ENCODE data around the gene ANXA5. TPM values are rescaled to one million over a fixed set of nuclear protein-coding genes. Genes with fewer than 3 reads are reported as not detected.
A peak's percentile ranks its signal among the peaks of the same experiment; 100 is the strongest.

ANXA5 gene
- 481 and 602 TPM in 2 replicates for total RNA-seq
- 1,748 and 2,025 TPM in 2 replicates for polyA plus RNA-seq
- polyA plus RNA-seq (2012) = 1,175 and 1,208 TPM in 2 replicates
- polyA minus RNA-seq (ENCODE audit: low replicate concordance) = 140 and 187 TPM in 2 replicates

GRCh38 chr4:121696581-121697461, at the start of gene ANXA5:
Gene ANXA5 (minus strand): TSS chr4:121696980. CDS start chr4:121696589, 391 bp downstream.
- H3K4me3 ChIP-seq (replicated peaks in 1 of 4; ENCODE audit: control extremely low read depth in 1 of 4, insufficient read depth in 1 of 4, low read depth in 3 of 4, low read length in 4 of 4) = peak within 1 kb of the TSS; percentile 83 to 96 (median 92)
- H3K79me2 ChIP-seq (ENCODE audit: control insufficient read depth, insufficient read depth, low read length) = peaks cover 46% of the 10 kb centered on the region
- peak within 1 kb of the TSS; percentile 99 for H3K9ac ChIP-seq (ENCODE audit: insufficient read depth, low read length)
- peaks cover 3% of the 10 kb centered on the region for H4K20me1 ChIP-seq (ENCODE audit: control insufficient read depth, extremely low read depth, insufficient read depth, low read length)
- H3K27me3 ChIP-seq (ENCODE audit: control insufficient read depth, insufficient read depth, low read length) = no peaks in the 10 kb centered on the region
- no peaks in the 10 kb centered on the region for H3K4me1 ChIP-seq (ENCODE audit: control insufficient read depth, extremely low read depth, insufficient read depth, low read length)
- TF ChIP-seq EZH2 (IDR thresholded peaks at IDR 0.05; ENCODE audit: low read length, missing control alignments) (no peak), CTCF (conservative IDR thresholded peaks at IDR 0.05 in 1 of 2, IDR thresholded peaks at IDR 0.05 in 1 of 2; ENCODE audit: low read depth in 1 of 2, low read length in 2 of 2) (peak; percentile 24 to 40)
- H3K9me3 ChIP-seq (ENCODE audit: control insufficient read depth, insufficient read depth, low read depth, low read length) = no peaks in the 10 kb centered on the region
- DNase-seq (ENCODE audit: low read depth in 2 of 2) = peak; percentile 87 to 88
- H3K4me2 ChIP-seq (ENCODE audit: extremely low read depth, insufficient read depth, low read length) = peak within 1 kb of the TSS; percentile 91
- no peaks in the 10 kb centered on the region for H3K36me3 ChIP-seq (ENCODE audit: control insufficient read depth, insufficient read depth, low read length)
- H2AFZ ChIP-seq (ENCODE audit: low read length) = peak within 1 kb of the TSS; percentile 28
- H3K27ac ChIP-seq (ENCODE audit: insufficient read depth, low read length) = peak within 1 kb of the TSS; percentile 100

GRCh38 chr4:121742794-121743193, 46.0 kb upstream of the ANXA5 start:
- no peak overlapping the region for H2AFZ ChIP-seq (ENCODE audit: low read length)
- no peaks in the 10 kb centered on the region for H3K36me3 ChIP-seq (ENCODE audit: control insufficient read depth, insufficient read depth, low read length)
- DNase-seq (ENCODE audit: low read depth in 2 of 2) = no peak
- no peaks in the 10 kb centered on the region for H3K27me3 ChIP-seq (ENCODE audit: control insufficient read depth, insufficient read depth, low read length)
- no peaks in the 10 kb centered on the region for H3K9me3 ChIP-seq (ENCODE audit: control insufficient read depth, insufficient read depth, low read depth, low read length)
- H3K79me2 ChIP-seq (ENCODE audit: control insufficient read depth, insufficient read depth, low read length) = no peaks in the 10 kb centered on the region
- no peak for TF ChIP-seq EZH2 (IDR thresholded peaks at IDR 0.05; ENCODE audit: low read length, missing control alignments)
- TF ChIP-seq CTCF (conservative IDR thresholded peaks at IDR 0.05 in 1 of 2, IDR thresholded peaks at IDR 0.05 in 1 of 2; ENCODE audit: low read depth in 1 of 2, low read length in 2 of 2) = no peak
- no peak overlapping the region for H3K27ac ChIP-seq (ENCODE audit: insufficient read depth, low read length)
- no peaks in the 10 kb centered on the region for H4K20me1 ChIP-seq (ENCODE audit: control insufficient read depth, extremely low read depth, insufficient read depth, low read length)
- no peaks in the 10 kb centered on the region for H3K4me1 ChIP-seq (ENCODE audit: control insufficient read depth, extremely low read depth, insufficient read depth, low read length)
- no peak overlapping the region for H3K4me3 ChIP-seq (replicated peaks in 1 of 4; ENCODE audit: control extremely low read depth in 1 of 4, insufficient read depth in 1 of 4, low read depth in 3 of 4, low read length in 4 of 4)
- H3K4me2 ChIP-seq (ENCODE audit: extremely low read depth, insufficient read depth, low read length) = no peak overlapping the region
- no peak overlapping the region for H3K9ac ChIP-seq (ENCODE audit: insufficient read depth, low read length)

- no peaks in the 10 kb centered on the region for H3K4me1 ChIP-seq (ENCODE audit: control insufficient read depth, extremely low read depth, insufficient read depth, low read length)
Measured at GRCh38 chr4:121741751-121742150, 45.0 kb upstream of the ANXA5 start.

More at GRCh38 chr4:121741751-121742150, 45.0 kb upstream of the ANXA5 start:
- peak; percentile 23 to 24 for DNase-seq (ENCODE audit: low read depth in 2 of 2)
- no peaks in the 10 kb centered on the region for H3K36me3 ChIP-seq (ENCODE audit: control insufficient read depth, insufficient read depth, low read length)
- no peak overlapping the region for H2AFZ ChIP-seq (ENCODE audit: low read length)
- no peak overlapping the region for H3K4me3 ChIP-seq (replicated peaks in 1 of 4; ENCODE audit: control extremely low read depth in 1 of 4, insufficient read depth in 1 of 4, low read depth in 3 of 4, low read length in 4 of 4)
- H3K9ac ChIP-seq (ENCODE audit: insufficient read depth, low read length) = no peak overlapping the region
- no peaks in the 10 kb centered on the region for H3K27me3 ChIP-seq (ENCODE audit: control insufficient read depth, insufficient read depth, low read length)
- no peaks in the 10 kb centered on the region for H3K9me3 ChIP-seq (ENCODE audit: control insufficient read depth, insufficient read depth, low read depth, low read length)
- H4K20me1 ChIP-seq (ENCODE audit: control insufficient read depth, extremely low read depth, insufficient read depth, low read length) = no peaks in the 10 kb centered on the region
- H3K27ac ChIP-seq (ENCODE audit: insufficient read depth, low read length) = no peak overlapping the region
- no peak for TF ChIP-seq EZH2 (IDR thresholded peaks at IDR 0.05; ENCODE audit: low read length, missing control alignments)
- no peak for TF ChIP-seq CTCF (conservative IDR thresholded peaks at IDR 0.05 in 1 of 2, IDR thresholded peaks at IDR 0.05 in 1 of 2; ENCODE audit: low read depth in 1 of 2, low read length in 2 of 2)
- no peaks in the 10 kb centered on the region for H3K79me2 ChIP-seq (ENCODE audit: control insufficient read depth, insufficient read depth, low read length)
- H3K4me2 ChIP-seq (ENCODE audit: extremely low read depth, insufficient read depth, low read length) = no peak overlapping the region
